Endodermal cell (in vitro differentiated cells): ENCODE results near the gene BTNL9. TPM values are rescaled to one million over a fixed set of nuclear protein-coding genes. Genes with fewer than 3 reads are reported as not detected.
"Not testable (repeated sequence)": the region's sequence is repeated elsewhere in the genome, so short reads cannot be mapped to it uniquely, and the experiment has no call there.

Source experiments
- DNase-seq: peaks from one replicate; pipeline ENCODE4 v3.0.0-alpha.2; 2017
- H3K27ac ChIP-seq: 2 replicates; pipeline ENCODE4 v1.5.1; 2013; ENCODE audit warnings: mild to moderate bottlenecking, low read depth, low read length, moderate library complexity
- H3K27me3 ChIP-seq: 2 replicates; pipeline ENCODE4 v1.6.1; 2013; ENCODE audit warnings: mild to moderate bottlenecking, low read length, moderate library complexity; ENCODE audit not compliant: insufficient read depth, control insufficient read depth, poor library complexity, severe bottlenecking
- H3K36me3 ChIP-seq: 2 replicates; pipeline ENCODE4 v1.7.0; 2013; ENCODE audit warnings: mild to moderate bottlenecking, low read length, moderate library complexity; ENCODE audit not compliant: control insufficient read depth, insufficient read depth
- H3K4me1 ChIP-seq: one replicate; pipeline ENCODE4 v1.7.0; 2013; ENCODE audit warnings: low read length; ENCODE audit not compliant: control insufficient read depth, insufficient read depth
- H3K4me3 ChIP-seq: 2 replicates; pipeline ENCODE4 v1.5.1; 2013; ENCODE audit warnings: mild to moderate bottlenecking, low read length, moderate library complexity
- H3K9ac ChIP-seq: 2 replicates; pipeline ENCODE4 v1.6.1; 2013; ENCODE audit warnings: mild to moderate bottlenecking, low read length, moderate library complexity; ENCODE audit not compliant: poor library complexity, severe bottlenecking; ENCODE audit errors: extremely low read depth
- H3K9me3 ChIP-seq: 2 replicates; pipeline ENCODE4 v1.6.1; 2013; ENCODE audit warnings: mild to moderate bottlenecking, low read length, moderate library complexity; ENCODE audit not compliant: control insufficient read depth
- H3K27ac Mint-ChIP-seq: 2 replicates; pipeline ENCODE4 v1.8.0; 2020; ENCODE audit warnings: mixed read lengths
- H3K27me3 Mint-ChIP-seq: 2 replicates; pipeline ENCODE4 v1.8.0; 2021; ENCODE audit warnings: mild to moderate bottlenecking, mixed read lengths; ENCODE audit not compliant: insufficient read depth
- H3K36me3 Mint-ChIP-seq: 2 replicates; pipeline ENCODE4 v1.8.0; 2020; ENCODE audit warnings: low read depth, mixed read lengths
- H3K4me1 Mint-ChIP-seq: 2 replicates; pipeline ENCODE4 v1.8.0; 2020; ENCODE audit warnings: mixed read lengths
- H3K4me3 Mint-ChIP-seq: 2 replicates; pipeline ENCODE4 v1.8.0; 2020; ENCODE audit warnings: mild to moderate bottlenecking, moderate library complexity, mixed read lengths
- H3K9me3 Mint-ChIP-seq: 2 replicates; pipeline ENCODE4 v1.8.0; 2020; ENCODE audit warnings: mild to moderate bottlenecking, mixed read lengths
- CTCF ChIP-seq: fragments of 200-600 bp; sonication (generic); conservative IDR thresholded peaks from 2 replicates; pipeline ENCODE4 v1.5.0; 2021; ENCODE audit warnings: antibody characterized with exemption, mild to moderate bottlenecking
- WGBS, 2 experiments: methylation state at CpG; one replicate each; pipeline versions ENCODE4 v1.1.5 to v1.1.7; 2013; ENCODE audit warnings: missing lambda C conversion rate in 2 of 2, mixed read lengths in 1 of 2; ENCODE audit not compliant: insufficient coverage in 1 of 2, insufficient read length in 1 of 2; 5-methylcytosine and 5-hydroxymethylcytosine counted together
- total RNA-seq, 2 donors: library from RNA; stranded (reverse); fragmentation: NEBNext Ultra II Directional in 1 of 2; extraction: Animal tissue kit (Norgen Biotek cat#: 25700) in 1 of 2; gene quantifications; 2 replicates in 1 of 2; 3 replicates in 1 of 2; pipeline ENCODE4 v1.2.1, GENCODE V29; 2021

BTNL9 gene
- total RNA-seq, 2 donors from 2014 or later: not detected

- no peaks in the 10 kb centered on the region for H3K27me3 ChIP-seq
- Mint-ChIP-seq H3K4me3 (no peak overlapping the region), H3K27me3 (peaks cover 9% of the 10 kb centered on the region), H3K4me1 (no peaks in the 10 kb centered on the region), H3K9me3 (no peaks in the 10 kb centered on the region), H3K27ac (no peak overlapping the region), H3K36me3 (no peaks in the 10 kb centered on the region)
- no peaks in the 10 kb centered on the region for H3K4me1 ChIP-seq
- no peak overlapping the region for H3K4me3 ChIP-seq
- no peak overlapping the region for H3K27ac ChIP-seq
- peaks cover 10% of the 10 kb centered on the region for H3K9me3 ChIP-seq
- 72 to 89% methylated on average over 7 to 9 of the region's 9 CpGs for WGBS, 2 experiments
- TF ChIP-seq CTCF: no peak
- H3K9ac ChIP-seq: no peak overlapping the region
- no peak for DNase-seq
- H3K36me3 ChIP-seq: no peaks in the 10 kb centered on the region
Measured at GRCh38 chr5:181005791-181006190, 34.3 kb upstream of the BTNL9 start.

- no peak for TF ChIP-seq CTCF
- Mint-ChIP-seq H3K36me3 (no peaks in the 10 kb centered on the region), H3K27me3 (peaks cover 22% of the 10 kb centered on the region), H3K4me3 (no peak overlapping the region), H3K9me3 (no peaks in the 10 kb centered on the region), H3K4me1 (no peaks in the 10 kb centered on the region), H3K27ac (no peak overlapping the region)
- no peaks in the 10 kb centered on the region for H3K36me3 ChIP-seq
- WGBS, 2 experiments: 73 to 85% methylated on average over 4 to 6 of the region's 6 CpGs
- H3K27ac ChIP-seq: no peak overlapping the region
- DNase-seq: peak; percentile 53
- no peak overlapping the region for H3K9ac ChIP-seq
- H3K27me3 ChIP-seq: no peaks in the 10 kb centered on the region
- no peaks in the 10 kb centered on the region for H3K4me1 ChIP-seq
- peaks cover 10% of the 10 kb centered on the region for H3K9me3 ChIP-seq
- no peak overlapping the region for H3K4me3 ChIP-seq
Measured at GRCh38 chr5:181008136-181008535, 31.9 kb upstream of the BTNL9 start.

- H3K9me3 Mint-ChIP-seq: not testable (repeated sequence)
- WGBS, 2 experiments: 82% methylated on average over 4 of the region's 4 CpGs; no CpG with 5 or more reads in 1 of the 2 experiments
Measured at GRCh38 chr5:181010018-181010417, 30.0 kb upstream of the BTNL9 start.

GRCh38 chr5:181014654-181015053, 25.4 kb upstream of the BTNL9 start:
- not testable (repeated sequence) for H3K27me3 ChIP-seq, H3K9ac ChIP-seq, H3K27ac ChIP-seq, H3K4me1 Mint-ChIP-seq, H3K4me3 Mint-ChIP-seq, H3K36me3 Mint-ChIP-seq, H3K36me3 ChIP-seq, H3K9me3 Mint-ChIP-seq, H3K4me1 ChIP-seq, H3K4me3 ChIP-seq, H3K27ac Mint-ChIP-seq, DNase-seq, H3K9me3 ChIP-seq
- peaks cover 46% of the 10 kb centered on the region for H3K27me3 Mint-ChIP-seq

More at GRCh38 chr5:181010018-181010417, 30.0 kb upstream of the BTNL9 start:
- not testable (repeated sequence) for H3K9ac ChIP-seq, H3K27me3 ChIP-seq, H3K36me3 Mint-ChIP-seq, H3K4me1 ChIP-seq, H3K4me3 Mint-ChIP-seq, H3K4me3 ChIP-seq, H3K36me3 ChIP-seq, DNase-seq, H3K4me1 Mint-ChIP-seq, H3K27ac ChIP-seq, H3K27ac Mint-ChIP-seq
- peaks cover 29% of the 10 kb centered on the region for H3K27me3 Mint-ChIP-seq
- peaks cover 10% of the 10 kb centered on the region for H3K9me3 ChIP-seq

GRCh38 chr5:181017448-181017847, 22.6 kb upstream of the BTNL9 start:
- not testable (repeated sequence) for H3K27ac ChIP-seq, H3K9ac ChIP-seq, H3K27ac Mint-ChIP-seq, H3K36me3 Mint-ChIP-seq, H3K4me3 ChIP-seq, H3K36me3 ChIP-seq, DNase-seq, H3K4me3 Mint-ChIP-seq, H3K27me3 ChIP-seq, H3K4me1 Mint-ChIP-seq, H3K4me1 ChIP-seq
- Mint-ChIP-seq H3K9me3 (peaks cover 16% of the 10 kb centered on the region), H3K27me3 (peaks cover 45% of the 10 kb centered on the region)
- WGBS, 2 experiments: 80 to 100% methylated on average over 1 to 3 of the region's 3 CpGs
- H3K9me3 ChIP-seq: peaks cover 32% of the 10 kb centered on the region
